Endothelial cell of umbilical vein (primary cell): Measurements from ENCODE around the gene EPN1.

ENCODE experiments used
- CTCF ChIP-seq, 2 donors: IDR thresholded peaks; 1 replicate in 1 of 2; 2 replicates in 1 of 2; pipeline ENCODE4 v1.5.1; 2011; ENCODE audit warnings: low read length in 2 of 2, mild to moderate bottlenecking in 2 of 2, moderate library complexity in 2 of 2, control low read depth in 1 of 2, inconsistent platforms in 1 of 2, low read depth in 1 of 2; ENCODE audit not compliant: insufficient read depth in 1 of 2; ENCODE audit errors: extremely low read depth in 1 of 2
- MAX ChIP-seq: IDR thresholded peaks from 2 replicates; pipeline ENCODE4 v1.6.1; 2011; ENCODE audit not compliant: insufficient read depth, insufficient read length
- POLR2A ChIP-seq: IDR thresholded peaks from 2 replicates; pipeline ENCODE4 v1.6.1; 2012; ENCODE audit warnings: low read depth, mild to moderate bottlenecking, control low read depth, low read length

GRCh38 chr19:55663846-55664536, 11.0 kb upstream of the EPN1 start:
- TF ChIP-seq POLR2A (no peak), MAX (no peak), CTCF (IDR thresholded peaks at IDR 0.05; ENCODE audit: extremely low read depth in 1 of 2, insufficient read depth in 1 of 2, low read depth in 1 of 2, low read length in 2 of 2) (no peak)
